CD14-positive monocyte (primary cell): Measurements from ENCODE around the gene DOK4. TPM values are rescaled to one million over a fixed set of nuclear protein-coding genes. Genes with fewer than 3 reads are reported as not detected.

Experiments used
- DNase-seq, 3 donors: peaks; one replicate each; pipeline ENCODE4 v3.0.0-alpha.2; 2011 to 2022
- H2AFZ ChIP-seq: 2 replicates; pipeline ENCODE4 v1.6.0; 2012; ENCODE audit warnings: mild to moderate bottlenecking, low read depth, low read length, inconsistent platforms; ENCODE audit not compliant: insufficient read depth, poor library complexity, severe bottlenecking
- H3K27ac ChIP-seq, 2 donors: 1 replicate in 1 of 2; 2 replicates in 1 of 2; pipeline ENCODE4 v1.5.1; 2012 to 2013; ENCODE audit warnings: low read length in 2 of 2, control low read depth in 1 of 2, inconsistent platforms in 1 of 2, low read depth in 1 of 2, mild to moderate bottlenecking in 1 of 2
- H3K27me3 ChIP-seq, 2 donors: one replicate each; pipeline versions ENCODE4 v1.6.0 to v1.6.1; 2011 to 2013; ENCODE audit warnings: low read length in 2 of 2; ENCODE audit not compliant: control insufficient read depth in 2 of 2, insufficient read depth in 2 of 2
- H3K36me3 ChIP-seq, 2 donors: replicated peaks in 1 of 2; 1 replicate in 1 of 2; 2 replicates in 1 of 2; pipeline versions ENCODE4 v1.5.1 to v1.6.1; 2012 to 2013; ENCODE audit warnings: low read length in 2 of 2, control low read depth in 1 of 2, inconsistent platforms in 1 of 2, mild to moderate bottlenecking in 1 of 2; ENCODE audit not compliant: insufficient read depth in 2 of 2, control insufficient read depth in 1 of 2
- H3K4me1 ChIP-seq, 2 donors: 1 replicate in 1 of 2; 2 replicates in 1 of 2; pipeline versions ENCODE4 v1.5.1 to v1.6.1; 2012 to 2013; ENCODE audit warnings: low read length in 2 of 2, control low read depth in 1 of 2, inconsistent platforms in 1 of 2, mild to moderate bottlenecking in 1 of 2, moderate library complexity in 1 of 2; ENCODE audit not compliant: insufficient read depth in 2 of 2, control insufficient read depth in 1 of 2
- H3K4me2 ChIP-seq: replicated peaks from 2 replicates; pipeline ENCODE3; 2012; ENCODE audit warnings: low read length, moderate library complexity, mild to moderate bottlenecking; ENCODE audit not compliant: poor library complexity, severe bottlenecking; ENCODE audit errors: extremely low read depth
- H3K4me3 ChIP-seq, 3 experiments: fragments of 200-600 bp in 1 of 3; sonication (generic) in 1 of 3; replicated peaks in 1 of 3; 1 replicate in 2 of 3; 2 replicates in 1 of 3; pipeline ENCODE4 v1.5.1; 2011 to 2013; ENCODE audit warnings: low read length in 3 of 3, mild to moderate bottlenecking in 3 of 3, control low read depth in 2 of 3, low read depth in 2 of 3, inconsistent platforms in 1 of 3, moderate library complexity in 1 of 3
- H3K79me2 ChIP-seq: 2 replicates; pipeline ENCODE4 v1.6.0; 2012; ENCODE audit warnings: mild to moderate bottlenecking, control low read depth, inconsistent platforms, low read length, moderate library complexity; ENCODE audit not compliant: insufficient read depth
- H3K9ac ChIP-seq: 2 replicates; pipeline ENCODE4 v1.6.0; 2017; ENCODE audit warnings: low read length, mild to moderate bottlenecking; ENCODE audit not compliant: insufficient read depth, poor library complexity, severe bottlenecking
- H3K9me3 ChIP-seq, 2 donors: replicated peaks in 1 of 2; 1 replicate in 1 of 2; 2 replicates in 1 of 2; pipeline versions ENCODE4 v1.5.1 to v1.6.1; 2012 to 2013; ENCODE audit warnings: low read length in 2 of 2, control low read depth in 1 of 2; ENCODE audit not compliant: control insufficient read depth in 1 of 2, insufficient read depth in 1 of 2
- H4K20me1 ChIP-seq: 2 replicates; pipeline ENCODE4 v1.6.0; 2012; ENCODE audit warnings: mild to moderate bottlenecking, low read length, control low read depth, moderate library complexity; ENCODE audit not compliant: insufficient read depth
- H3K27ac Mint-ChIP-seq, 7 donors: one replicate each; pipeline ENCODE4 v1.8.0; 2020; ENCODE audit warnings: mild to moderate bottlenecking in 7 of 7, mixed read lengths in 7 of 7, moderate library complexity in 6 of 7, inconsistent platforms in 2 of 7
- H3K27me3 Mint-ChIP-seq, 3 donors: one replicate each; pipeline ENCODE4 v1.8.0; 2021 to 2022; ENCODE audit warnings: low read depth in 3 of 3, mild to moderate bottlenecking in 3 of 3, mixed read lengths in 3 of 3, moderate library complexity in 3 of 3, inconsistent platforms in 1 of 3
- H3K36me3 Mint-ChIP-seq, 2 donors: one replicate each; pipeline ENCODE4 v1.8.0; 2020; ENCODE audit warnings: mixed read lengths in 2 of 2, inconsistent platforms in 1 of 2, mild to moderate bottlenecking in 1 of 2
- H3K4me1 Mint-ChIP-seq: one replicate; pipeline ENCODE4 v1.8.0; 2020; ENCODE audit warnings: mild to moderate bottlenecking, mixed read lengths
- H3K4me3 Mint-ChIP-seq, 2 donors: one replicate each; pipeline ENCODE4 v1.8.0; 2020; ENCODE audit warnings: mild to moderate bottlenecking in 2 of 2, mixed read lengths in 2 of 2, moderate library complexity in 1 of 2
- H3K9me3 Mint-ChIP-seq, 7 donors: one replicate each; pipeline ENCODE4 v1.8.0; 2020 to 2022; ENCODE audit warnings: mixed read lengths in 7 of 7, mild to moderate bottlenecking in 6 of 7, moderate library complexity in 6 of 7, inconsistent platforms in 2 of 7
- CTCF ChIP-seq: fragments of 200-600 bp; IDR thresholded peaks from one replicate; pipeline ENCODE4 v1.8.0; 2022; ENCODE audit warnings: antibody characterized with exemption, mild to moderate bottlenecking
- WGBS: methylation state at CpG from one replicate; pipeline ENCODE4 v1.1.5; 2013; ENCODE audit warnings: missing lambda C conversion rate; ENCODE audit not compliant: insufficient coverage; 5-methylcytosine and 5-hydroxymethylcytosine counted together
- intact Hi-C, 2 donors: fragments of 100-400 bp; cut with micrococcal nuclease; formaldehyde crosslinking; loops; one replicate each; pipeline versions ENCODE4 v1.15.0 to v1.15.1; 2023
- polyA plus RNA-seq, 3 donors: library from polyadenylated mRNA; depleted of rRNA in 1 of 3; unstranded in 2 of 3; stranded (reverse) in 1 of 3; fragments of 300-500 nt in 2 of 3; fragments of >200 nt in 1 of 3; fragmentation: Illumina TruSeq in 2 of 3; gene quantifications; 1 replicate in 2 of 3; 2 replicates in 1 of 3; pipeline ENCODE4 v1.2.3, GENCODE V29; 2012 to 2021

Gene DOK4
- polyA plus RNA-seq, 3 donors = 0.09 to 0.17 TPM; not detected in 1

GRCh38 chr16:57473906-57474305 is 12.4 kb downstream of the DOK4 start:
- Histone ChIP-seq H3K4me2 (no peak overlapping the region), H3K27ac (no peak overlapping the region), H4K20me1 (peaks cover 3% of the 10 kb centered on the region), H3K79me2 (no peaks in the 10 kb centered on the region), H3K4me3 (no peak overlapping the region), H3K9ac (no peak overlapping the region), H3K4me1 (peaks cover 10 to 26% of the 10 kb centered on the region in 2 donors), H3K36me3 (peaks cover 32 to 35% of the 10 kb centered on the region in 2 donors), H3K9me3 (no peaks in the 10 kb centered on the region), H3K27me3 (peaks cover 0 to 6% of the 10 kb centered on the region in 2 donors), H2AFZ (no peak overlapping the region)
- DNase-seq = no peak
- Mint-ChIP-seq H3K4me3 (no peak overlapping the region), H3K9me3 (peaks cover 0 to 5% (median 0%) of the 10 kb centered on the region in 7 donors), H3K27me3 (peaks cover 6 to 23% (median 14%) of the 10 kb centered on the region in 3 donors), H3K36me3 (peaks cover 35 to 36% of the 10 kb centered on the region in 2 donors), H3K27ac (no peak overlapping the region), H3K4me1 (peaks cover 23% of the 10 kb centered on the region)
- TF ChIP-seq CTCF = no peak
- intact Hi-C loops = no loop called here
- WGBS = 73% methylated on average over 3 of the region's 8 CpGs

- H3K4me1 ChIP-seq = peaks cover 10 to 24% of the 10 kb centered on the region in 2 donors
These were observed 13.0 kb downstream of the DOK4 start for GRCh38 chr16:57473176-57473840.

More at GRCh38 chr16:57473176-57473840, 13.0 kb downstream of the DOK4 start:
- H3K9me3 ChIP-seq = no peaks in the 10 kb centered on the region
- Mint-ChIP-seq H3K27me3 (peaks cover 0 to 17% (median 8%) of the 10 kb centered on the region in 3 donors), H3K4me1 (peaks cover 18% of the 10 kb centered on the region), H3K27ac (no peak overlapping the region), H3K36me3 (peaks cover 41 to 42% of the 10 kb centered on the region in 2 donors), H3K9me3 (peaks cover 0 to 5% (median 0%) of the 10 kb centered on the region in 7 donors), H3K4me3 (no peak overlapping the region)
- peaks cover 38 to 41% of the 10 kb centered on the region in 2 donors for H3K36me3 ChIP-seq
- intact Hi-C loops = no loop called here
- no peak overlapping the region for H3K27ac ChIP-seq
- no peaks in the 10 kb centered on the region for H3K79me2 ChIP-seq
- H3K9ac ChIP-seq = no peak overlapping the region
- TF ChIP-seq CTCF = no peak
- no peak overlapping the region for H3K4me3 ChIP-seq
- no peak overlapping the region for H2AFZ ChIP-seq
- H3K4me2 ChIP-seq = no peak overlapping the region
- H4K20me1 ChIP-seq = peaks cover 4% of the 10 kb centered on the region
- DNase-seq = no peak
- H3K27me3 ChIP-seq = peaks cover 0 to 4% of the 10 kb centered on the region in 2 donors
- WGBS = 95% methylated on average over 9 of the region's 14 CpGs
